Esophagus squamous epithelium (tissue), 5 donors: ENCODE results near the gene CD37. TPM values are rescaled to one million over a fixed set of nuclear protein-coding genes. Genes with fewer than 3 reads are reported as not detected.
A peak's percentile ranks its signal among the peaks of the same experiment; 100 is the strongest.

Source experiments
- DNase-seq: peaks from one replicate; lab custom pipeline; 2025; lab: John Stamatoyannopoulos, UW
- H3K27ac ChIP-seq, 4 donors: fragments of 200-600 bp; sonication (generic); one replicate each; pipeline ENCODE4 v1.5.1; 2016 to 2019; ENCODE audit warnings: mild to moderate bottlenecking in 1 of 4
- H3K27me3 ChIP-seq, 4 donors: fragments of 200-600 bp; sonication (generic); 1 replicate in 3 of 4; 2 replicates in 1 of 4; pipeline versions ENCODE4 v1.5.1 to v1.6.0; 2017 to 2021; ENCODE audit warnings: antibody characterized with exemption in 1 of 4
- H3K36me3 ChIP-seq, 3 donors: fragments of 200-600 bp; sonication (generic); one replicate each; pipeline ENCODE4 v1.5.1; 2016 to 2019
- H3K4me1 ChIP-seq, 3 donors: fragments of 200-600 bp; sonication (generic); one replicate each; pipeline ENCODE4 v1.5.1; 2017 to 2019
- H3K4me3 ChIP-seq, 4 donors: fragments of 200-600 bp; sonication (generic); 1 replicate in 3 of 4; 2 replicates in 1 of 4; pipeline ENCODE4 v1.5.1; 2016 to 2019; ENCODE audit warnings: mild to moderate bottlenecking in 2 of 4, moderate library complexity in 1 of 4
- H3K9me3 ChIP-seq, 3 donors: fragments of 200-600 bp; sonication (generic); one replicate each; pipeline ENCODE4 v1.5.1; 2016 to 2019
- CTCF ChIP-seq, 6 experiments: fragments of 450-650 bp in 4 of 6; fragments of 200-600 bp in 2 of 6; sonication (generic) in 2 of 6; IDR thresholded peaks; one replicate each; pipeline ENCODE4 v1.5.1; 2016 to 2019; ENCODE audit warnings: antibody characterized with exemption in 6 of 6, mild to moderate bottlenecking in 4 of 6, moderate library complexity in 4 of 6
- POLR2A ChIP-seq, 4 donors: fragments of 450-650 bp; IDR thresholded peaks; one replicate each; pipeline ENCODE4 v1.6.1; 2017; ENCODE audit warnings: antibody characterized with exemption in 4 of 4, mild to moderate bottlenecking in 4 of 4, moderate library complexity in 3 of 4
- WGBS, 2 donors: methylation state at CpG; one replicate each; pipeline ENCODE4 v1.1.5; 2018; 5-methylcytosine and 5-hydroxymethylcytosine counted together
- intact Hi-C: fragments of 100-400 bp; cut with DNase I; formaldehyde crosslinking; loops from one replicate; pipeline ENCODE4 v1.15.0; 2022
- small RNA-seq, 4 donors: library from RNA; depleted of rRNA; stranded (forward); fragments of <200 nt; gene quantifications; one replicate each; pipeline ENCODE3, GENCODE V24; 2016
- total RNA-seq, 4 donors: library from RNA; depleted of rRNA; stranded (reverse); fragments of >200 nt; gene quantifications; one replicate each; pipeline ENCODE4 v1.1.0, GENCODE V29; 2016
- donor health status: DM: yes; HTN: yes; CAD: no.

Gene CD37
- total RNA-seq, 4 donors from 2014 or later, result 3.1 to 21.4 (median 5.3) TPM

- WGBS, 2 donors, result 91 to 95% methylated on average over 5 of the region's 5 CpGs
- H3K4me1 ChIP-seq, result no peaks in the 10 kb centered on the region
- no peak overlapping the region for H3K4me3 ChIP-seq
- H3K27ac ChIP-seq, result no peak overlapping the region
- H3K27me3 ChIP-seq, result peaks cover 0 to 5% (median 0%) of the 10 kb centered on the region in 4 donors
- no peaks in the 10 kb centered on the region for H3K36me3 ChIP-seq
- peaks cover 0 to 21% (median 12%) of the 10 kb centered on the region in 3 donors for H3K9me3 ChIP-seq
- TF ChIP-seq CTCF (IDR thresholded peaks at IDR 0.05) (no peak), POLR2A (IDR thresholded peaks at IDR 0.05) (no peak)
- intact Hi-C loops, result no loop called here
- no peak for DNase-seq
These were observed 47.4 kb downstream of the CD37 start for GRCh38 chr19:49382639-49383038.

- 0 to 92% methylated on average over 1 of the region's 1 CpG for WGBS, 2 donors
- intact Hi-C loops, result no loop called here
These were observed 48.4 kb downstream of the CD37 start for GRCh38 chr19:49383599-49383998.

GRCh38 chr19:49387936-49388372 is 52.7 kb downstream of the CD37 start, which contains the start of gene KASH5:
Gene KASH5 (plus strand): TSS chr19:49388249. CDS start chr19:49390884, 2,635 bp downstream.
- H3K4me1 ChIP-seq, result peaks cover 0 to 3% (median 0%) of the 10 kb centered on the region in 3 donors
- peaks cover 0 to 29% (median 1%) of the 10 kb centered on the region in 4 donors for H3K27me3 ChIP-seq
- DNase-seq, result peak; percentile 27
- H3K36me3 ChIP-seq, result no peaks in the 10 kb centered on the region
- intact Hi-C loops, result no loop called here
- TF ChIP-seq CTCF (IDR thresholded peaks at IDR 0.05) (peak in 1 of 6 experiments; percentile 6), POLR2A (IDR thresholded peaks at IDR 0.05) (no peak)
- H3K9me3 ChIP-seq, result peaks cover 0 to 8% (median 3%) of the 10 kb centered on the region in 3 donors
- 38 to 55% methylated on average over 29 to 33 of the region's 40 CpGs for WGBS, 2 donors
- H3K4me3 ChIP-seq, result peak within 1 kb of the TSS in 3 of 4 donors; percentile 13 to 25 (median 21)
- no peak within 1 kb of the TSS for H3K27ac ChIP-seq

More at GRCh38 chr19:49383599-49383998, 48.4 kb downstream of the CD37 start:
- Histone ChIP-seq H3K36me3 (no peaks in the 10 kb centered on the region), H3K4me1 (no peaks in the 10 kb centered on the region), H3K4me3 (no peak overlapping the region), H3K27me3 (peaks cover 0 to 13% (median 1%) of the 10 kb centered on the region in 4 donors), H3K27ac (no peak overlapping the region), H3K9me3 (peaks cover 0 to 21% (median 12%) of the 10 kb centered on the region in 3 donors)
- no peak for DNase-seq
- TF ChIP-seq POLR2A (IDR thresholded peaks at IDR 0.05) (no peak), CTCF (IDR thresholded peaks at IDR 0.05) (no peak)

- intact Hi-C loops, result no loop called here
- no peak for DNase-seq
- H3K4me1 ChIP-seq, result peaks cover 0 to 3% (median 0%) of the 10 kb centered on the region in 3 donors
These were observed 54.2 kb downstream of the CD37 start for GRCh38 chr19:49389406-49389805.

More at GRCh38 chr19:49389406-49389805, 54.2 kb downstream of the CD37 start:
- WGBS, 2 donors, result 66 to 98% methylated on average over 7 to 16 of the region's 20 CpGs
- no peak overlapping the region for H3K27ac ChIP-seq
- no peaks in the 10 kb centered on the region for H3K9me3 ChIP-seq
- no peak overlapping the region for H3K4me3 ChIP-seq
- no peaks in the 10 kb centered on the region for H3K36me3 ChIP-seq
- TF ChIP-seq POLR2A (IDR thresholded peaks at IDR 0.05) (no peak), CTCF (IDR thresholded peaks at IDR 0.05) (no peak)
- H3K27me3 ChIP-seq, result peaks cover 0 to 42% (median 1%) of the 10 kb centered on the region in 4 donors

Small RNAs within 50 kb of the gene (small RNA-seq; reads per million reads assigned to genes)
- gene MIR4324, result 0 reads per million in 4 donors

Other genes starting within 250 kb of the CD37 start
- gene SNRNP70, start 250.0 kb upstream of the CD37 start, total RNA-seq, result 100 to 1,000 TPM in 3 of 4 donors, 10 to 100 TPM in 1; 78.7 to 241 (median 168) TPM
- gene LIN7B, start 221.0 kb upstream of the CD37 start, total RNA-seq, result 10 to 100 TPM in 2 of 4 donors, 1 to 10 TPM in 2; 5.7 to 14.1 (median 10.1) TPM
- 1 to 10 TPM; 2.1 to 7.4 (median 4.7) TPM for gene C19orf73, start 216.3 kb upstream of the CD37 start, total RNA-seq
- 10 to 100 TPM; 10.9 to 20.9 (median 13.8) TPM for gene PPFIA3, start 215.9 kb upstream of the CD37 start, total RNA-seq
- 1 to 10 TPM in 1 of 4 donors, under 1 TPM in 3; 0.13 to 1.1 (median 0.38) TPM for gene HRC, start 180.0 kb upstream of the CD37 start, total RNA-seq
- 10 to 100 TPM in 3 of 4 donors, 1 to 10 TPM in 1; 7.6 to 28.9 (median 18.0) TPM for gene TRPM4, start 177.6 kb upstream of the CD37 start, total RNA-seq
- 1 to 10 TPM in 1 of 4 donors, under 1 TPM in 2, not detected in 1; 0.13 to 1.5 (median 0.56) TPM for gene SLC6A16, start 10.2 kb upstream of the CD37 start, total RNA-seq
- 10 to 100 TPM in 2 of 4 donors, 1 to 10 TPM in 2; 3.8 to 12.4 (median 8.2) TPM for gene TEAD2, start 27.0 kb downstream of the CD37 start, total RNA-seq
- gene DKKL1, start 28.5 kb downstream of the CD37 start, total RNA-seq, result not detected
- gene KASH5, start 52.8 kb downstream of the CD37 start, total RNA-seq, result not detected
- gene PTH2, start 88.0 kb downstream of the CD37 start, total RNA-seq, result not detected
- not detected for gene GFY, start 90.0 kb downstream of the CD37 start, total RNA-seq
- 1 to 10 TPM in 1 of 4 donors, under 1 TPM in 3; 0.13 to 1.5 (median 0.40) TPM for gene SLC17A7, start 106.1 kb downstream of the CD37 start, total RNA-seq
- gene PIH1D1, start 116.4 kb downstream of the CD37 start, total RNA-seq, result 10 to 100 TPM; 54.4 to 91.2 (median 67.2) TPM
- gene ALDH16A1, start 117.8 kb downstream of the CD37 start, total RNA-seq, result 10 to 100 TPM; 35.9 to 56.5 (median 39.0) TPM
- 1 to 10 TPM in 3 of 4 donors, under 1 TPM in 1; 0.75 to 4.2 (median 2.7) TPM for gene FLT3LG, start 138.8 kb downstream of the CD37 start, total RNA-seq
- gene RPL13A, start 152.2 kb downstream of the CD37 start, total RNA-seq, result 1,000 to 10,000 TPM; 1,642 to 4,119 (median 2,165) TPM
- 1,000 to 10,000 TPM; 2,317 to 5,784 (median 3,336) TPM for gene RPS11, start 161.0 kb downstream of the CD37 start, total RNA-seq
- 100 to 1,000 TPM in 1 of 4 donors, 10 to 100 TPM in 3; 18.0 to 129 (median 60.0) TPM for gene FCGRT, start 177.3 kb downstream of the CD37 start, total RNA-seq
- gene RCN3, start 192.6 kb downstream of the CD37 start, total RNA-seq, result 1 to 10 TPM; 1.0 to 7.2 (median 2.3) TPM
- 10 to 100 TPM; 37.8 to 50.7 (median 40.2) TPM for gene NOSIP, start 245.2 kb downstream of the CD37 start, total RNA-seq
- gene PRRG2, start 245.9 kb downstream of the CD37 start, total RNA-seq, result 10 to 100 TPM in 1 of 4 donors, 1 to 10 TPM in 3; 7.7 to 19.8 (median 8.8) TPM